ENCODE measurements around the gene NPHP4.

The NPHP4 gene

GRCh38 chr1:5843521-5844096, 148.6 kb downstream of the NPHP4 start:
- DNase-seq, result no peak

- DNase-seq, result no peak
These were observed 149.5 kb downstream of the NPHP4 start for GRCh38 chr1:5842679-5843078.

- DNase-seq, result no peak
These were observed 151.6 kb downstream of the NPHP4 start for GRCh38 chr1:5840551-5841001.

- DNase-seq, result no peak
These were observed 152.2 kb downstream of the NPHP4 start for GRCh38 chr1:5839881-5840550.

- DNase-seq, result no peak
These were observed 152.9 kb downstream of the NPHP4 start for GRCh38 chr1:5839161-5839880.

GRCh38 chr1:5837976-5838653, 154.1 kb downstream of the NPHP4 start:
- DNase-seq, result no peak

- no peak for DNase-seq
These were observed 155.3 kb downstream of the NPHP4 start for GRCh38 chr1:5836776-5837440.

- DNase-seq, result no peak
These were observed 157.1 kb downstream of the NPHP4 start for GRCh38 chr1:5835179-5835562.

- no peak for DNase-seq
These were observed 157.6 kb downstream of the NPHP4 start for GRCh38 chr1:5834477-5835178.

- DNase-seq, result no peak
These were observed 158.3 kb downstream of the NPHP4 start for GRCh38 chr1:5833911-5834310.

- no peak for DNase-seq
These were observed 159.0 kb downstream of the NPHP4 start for GRCh38 chr1:5832916-5833895.

GRCh38 chr1:5831600-5832335, 160.5 kb downstream of the NPHP4 start:
- DNase-seq, result no peak

GRCh38 chr1:5830771-5831599, 161.2 kb downstream of the NPHP4 start:
- DNase-seq, result no peak

GRCh38 chr1:5829414-5829813, 162.8 kb downstream of the NPHP4 start:
- no peak for DNase-seq

GRCh38 chr1:5828308-5828935, 163.8 kb downstream of the NPHP4 start:
- DNase-seq, result no peak

- no peak for DNase-seq
These were observed 164.7 kb downstream of the NPHP4 start for GRCh38 chr1:5827516-5827915.

- no peak for DNase-seq
These were observed 165.6 kb downstream of the NPHP4 start for GRCh38 chr1:5826601-5827000.

GRCh38 chr1:5822726-5823125, 169.5 kb downstream of the NPHP4 start:
- no peak for DNase-seq

GRCh38 chr1:5822266-5822665, 170.0 kb downstream of the NPHP4 start:
- DNase-seq, result no peak

Data from NCI-H1417 treated with DMSO at 0.1 percent for 48 hours (cell line).